Testis (tissue), 3 donors: ENCODE measurements around the gene SLC9A9. TPM values are rescaled to one million over a fixed set of nuclear protein-coding genes. Genes with fewer than 3 reads are reported as not detected.

ENCODE experiments used
- DNase-seq: peaks from one replicate; pipeline ENCODE4 v3.0.0-alpha.2; 2019
- H3K27ac ChIP-seq, 2 donors: fragments of 200-600 bp; sonication (generic); one replicate each; pipeline ENCODE4 v1.5.1; 2019
- H3K27me3 ChIP-seq: fragments of 200-600 bp; sonication (generic); one replicate; pipeline ENCODE4 v1.5.1; 2019
- H3K36me3 ChIP-seq: fragments of 200-600 bp; sonication (generic); one replicate; pipeline ENCODE4 v1.5.1; 2017; ENCODE audit warnings: low read depth; ENCODE audit errors: missing control alignments
- H3K4me1 ChIP-seq: fragments of 200-600 bp; sonication (generic); one replicate; pipeline ENCODE4 v1.5.1; 2019
- H3K4me3 ChIP-seq, 2 donors: fragments of 200-600 bp; sonication (generic); one replicate each; pipeline ENCODE4 v1.5.1; 2017 to 2019
- H3K9me3 ChIP-seq: fragments of 200-600 bp; sonication (generic); one replicate; pipeline ENCODE4 v1.5.1; 2017
- CTCF ChIP-seq, 3 experiments: fragments of 450-650 bp in 2 of 3; fragments of 200-600 bp in 1 of 3; sonication (generic) in 1 of 3; IDR thresholded peaks; one replicate each; pipeline ENCODE4 v1.5.1; 2016 to 2019; ENCODE audit warnings: antibody characterized with exemption in 3 of 3, mild to moderate bottlenecking in 2 of 3, moderate library complexity in 1 of 3
- POLR2A ChIP-seq: fragments of 450-650 bp; IDR thresholded peaks from one replicate; pipeline ENCODE4 v1.6.1; 2017; ENCODE audit warnings: antibody characterized with exemption, mild to moderate bottlenecking, moderate library complexity
- WGBS, 2 donors: methylation state at CpG; one replicate each; pipeline ENCODE4 v1.1.5; 2018; 5-methylcytosine and 5-hydroxymethylcytosine counted together
- intact Hi-C: fragments of 100-400 bp; cut with DNase I; formaldehyde crosslinking; loops from one replicate; pipeline ENCODE4 v1.15.1; 2023; ENCODE audit warnings: low total_unique reads
- polyA plus RNA-seq: library from polyadenylated mRNA; stranded (reverse); fragments of 350-450 nt; fragmentation: Illumina TruSeq; extraction: RNeasy Lipid Tissue Mini Kit (QIAGEN cat#74804); gene quantifications from one replicate; pipeline ENCODE4 v1.2.3, GENCODE V29; 2014; ENCODE audit warnings: low read depth, low replicate concordance; ENCODE audit not compliant: insufficient read depth
- total RNA-seq, 2 donors: library from RNA; depleted of rRNA; stranded (reverse); fragments of >200 nt; gene quantifications; one replicate each; pipeline ENCODE4 v1.2.3, GENCODE V29; 2016

Gene SLC9A9
- total and polyA plus RNA-seq, 3 donors from 2014 or later = 2.7 to 6.6 (median 4.3) TPM

DNA sequence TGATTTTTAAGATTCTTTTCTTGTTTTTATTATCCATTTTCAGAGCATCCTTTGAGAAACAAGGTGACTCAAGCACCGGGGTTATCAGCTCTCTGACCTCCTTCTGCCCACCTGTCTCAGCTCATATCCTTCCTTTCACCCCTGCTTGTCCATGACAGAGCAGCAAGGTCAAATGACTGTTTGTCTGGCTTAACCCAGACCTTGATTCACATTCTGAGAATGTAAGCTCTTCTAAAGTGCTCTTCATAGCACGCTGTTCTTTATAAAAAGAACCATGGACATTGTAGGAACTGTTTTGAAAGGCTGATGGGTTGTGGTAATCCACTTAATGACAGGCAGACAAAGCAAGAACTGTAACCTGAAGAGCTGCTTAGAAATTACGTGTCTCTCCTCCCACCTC, 606.2 kb downstream of the SLC9A9 start:
- WGBS, 2 donors = 65 to 79% methylated on average over 3 of the region's 3 CpGs
- DNase-seq = no peak
- intact Hi-C loops = no loop called here
- H3K27me3 ChIP-seq = no peaks in the 10 kb centered on the region
- no peak overlapping the region for H3K27ac ChIP-seq
- H3K4me1 ChIP-seq = no peaks in the 10 kb centered on the region
- H3K4me3 ChIP-seq = no peak overlapping the region
- no peaks in the 10 kb centered on the region for H3K9me3 ChIP-seq
- H3K36me3 ChIP-seq = no peaks in the 10 kb centered on the region
- TF ChIP-seq POLR2A = no peak

GRCh38 chr3:143241481-143241951, 606.8 kb downstream of the SLC9A9 start:
- 49 to 58% methylated on average over 3 of the region's 3 CpGs for WGBS, 2 donors
- Histone ChIP-seq H3K27ac (no peak overlapping the region), H3K27me3 (no peaks in the 10 kb centered on the region), H3K9me3 (no peaks in the 10 kb centered on the region), H3K36me3 (no peaks in the 10 kb centered on the region), H3K4me1 (no peaks in the 10 kb centered on the region), H3K4me3 (no peak overlapping the region)
- intact Hi-C loops = no loop called here
- TF ChIP-seq CTCF (IDR thresholded peaks at IDR 0.05) (no peak), POLR2A (no peak)
- no peak for DNase-seq

GRCh38 chr3:143240886-143241285, 607.4 kb downstream of the SLC9A9 start:
- Histone ChIP-seq H3K4me1 (no peaks in the 10 kb centered on the region), H3K36me3 (no peaks in the 10 kb centered on the region), H3K27ac (no peak overlapping the region), H3K27me3 (no peaks in the 10 kb centered on the region), H3K4me3 (no peak overlapping the region), H3K9me3 (no peaks in the 10 kb centered on the region)
- no peak for DNase-seq
- WGBS, 2 donors = 52 to 59% methylated on average over 4 of the region's 4 CpGs
- intact Hi-C loops = no loop called here
- TF ChIP-seq CTCF (IDR thresholded peaks at IDR 0.05) = no peak
- no peak for TF ChIP-seq POLR2A

DNA sequence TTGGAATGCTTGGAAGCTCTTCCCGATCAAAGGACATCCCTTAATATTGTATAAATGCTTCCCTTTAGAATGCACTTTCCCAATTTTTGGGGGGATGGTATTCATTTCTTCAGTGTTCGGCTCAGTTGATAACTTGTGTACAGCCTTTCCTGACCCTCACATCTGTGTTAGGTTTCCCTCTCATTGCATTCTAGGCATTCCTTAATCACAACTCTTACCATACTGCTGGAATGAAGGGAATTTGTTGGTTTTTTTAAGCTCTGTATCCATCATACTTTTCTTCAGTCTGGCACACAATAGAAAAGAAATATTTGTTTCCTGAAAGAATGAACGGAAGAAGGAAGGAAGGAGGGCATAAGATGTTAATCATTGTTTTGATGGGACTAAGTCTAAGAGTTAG, 609.2 kb downstream of the SLC9A9 start:
- no peak overlapping the region for H3K4me3 ChIP-seq
- 61 to 75% methylated on average over 3 of the region's 3 CpGs for WGBS, 2 donors
- no peak for DNase-seq
- no peaks in the 10 kb centered on the region for H3K36me3 ChIP-seq
- intact Hi-C loops = no loop called here
- TF ChIP-seq POLR2A = no peak
- no peak for TF ChIP-seq CTCF (IDR thresholded peaks at IDR 0.05)
- no peaks in the 10 kb centered on the region for H3K4me1 ChIP-seq
- no peak overlapping the region for H3K27ac ChIP-seq
- H3K9me3 ChIP-seq = no peaks in the 10 kb centered on the region
- H3K27me3 ChIP-seq = no peaks in the 10 kb centered on the region

GRCh38 chr3:143237077-143237627, 611.1 kb downstream of the SLC9A9 start:
- WGBS, 2 donors = 49 to 70% methylated on average over 8 of the region's 8 CpGs
- Histone ChIP-seq H3K36me3 (no peaks in the 10 kb centered on the region), H3K27me3 (no peaks in the 10 kb centered on the region), H3K4me1 (no peaks in the 10 kb centered on the region), H3K4me3 (no peak overlapping the region), H3K9me3 (no peaks in the 10 kb centered on the region), H3K27ac (no peak overlapping the region)
- intact Hi-C loops = no loop called here
- no peak for DNase-seq
- TF ChIP-seq POLR2A = no peak
- no peak for TF ChIP-seq CTCF (IDR thresholded peaks at IDR 0.05)
